HG02623 (cell line): ENCODE results near the gene SEMA3G.

ENCODE experiments used
- ATAC-seq: cut with Tn5 transposase; IDR thresholded peaks from one replicate; pipeline ENCODE4 v1.9.1; 2021; ENCODE audit warnings: moderate library complexity; ENCODE audit not compliant: unreplicated experiment

SEMA3G gene

DNA sequence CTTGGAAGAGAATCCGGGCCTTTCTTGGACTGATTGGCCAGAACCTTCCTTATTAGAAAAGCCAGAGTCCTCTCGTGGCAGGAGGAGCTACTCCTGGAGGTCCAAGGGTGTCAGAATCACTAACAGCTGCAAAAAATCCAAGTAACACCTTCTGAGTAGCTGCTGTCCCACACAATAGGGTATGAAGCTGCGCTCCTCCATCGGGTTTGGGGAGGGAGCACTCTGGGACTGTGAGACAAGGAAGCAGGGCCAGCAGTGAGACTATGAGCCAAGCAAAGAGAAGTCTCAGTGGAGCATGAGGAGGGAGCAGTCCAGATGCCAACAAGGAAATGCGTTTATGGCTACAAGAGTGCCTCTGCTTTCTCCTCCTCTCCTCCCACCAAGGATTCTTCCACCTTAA, 21.7 kb downstream of the SEMA3G start:
- ATAC-seq = no peak

DNA sequence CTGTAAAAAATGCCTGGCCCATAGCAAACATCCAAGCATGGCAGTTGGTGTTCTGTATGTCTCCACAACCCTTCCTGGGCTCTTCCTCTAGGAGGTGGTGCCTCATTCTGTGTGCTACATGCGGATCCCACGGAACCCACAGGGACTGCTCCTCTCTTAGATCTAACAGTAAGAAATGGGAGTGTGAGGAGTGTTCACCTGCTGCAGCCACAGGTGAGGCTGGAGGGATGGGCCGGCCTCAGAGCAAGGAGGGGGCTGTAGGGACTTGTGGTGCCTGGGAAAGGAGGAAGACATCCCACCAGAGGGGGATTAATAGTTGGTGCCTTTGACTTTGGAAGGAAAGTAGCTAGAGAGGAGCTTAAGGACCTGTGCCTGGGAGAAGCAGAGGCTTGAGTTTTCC, 22.2 kb downstream of the SEMA3G start:
- ATAC-seq = no peak

DNA sequence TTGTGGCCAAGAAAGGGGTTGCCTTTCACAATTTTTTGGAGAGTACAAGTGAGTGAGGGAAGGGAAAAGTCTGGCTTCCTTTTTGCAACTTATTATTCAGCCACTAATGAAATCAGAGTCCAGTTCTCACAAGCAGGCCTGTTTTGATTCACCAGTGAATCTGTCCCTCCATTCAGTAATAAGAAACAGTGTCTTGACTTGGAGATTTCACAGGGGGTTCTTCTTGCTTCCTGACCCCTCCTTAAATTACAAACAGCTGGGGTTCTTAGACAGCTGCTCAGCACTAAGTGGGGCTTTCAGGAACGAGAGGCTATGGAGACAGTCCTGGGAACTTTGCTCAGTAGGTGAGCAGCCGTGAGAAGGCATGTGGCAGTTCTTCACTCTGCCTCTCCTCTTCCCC, 24.5 kb downstream of the SEMA3G start:
- no peak for ATAC-seq

DNA sequence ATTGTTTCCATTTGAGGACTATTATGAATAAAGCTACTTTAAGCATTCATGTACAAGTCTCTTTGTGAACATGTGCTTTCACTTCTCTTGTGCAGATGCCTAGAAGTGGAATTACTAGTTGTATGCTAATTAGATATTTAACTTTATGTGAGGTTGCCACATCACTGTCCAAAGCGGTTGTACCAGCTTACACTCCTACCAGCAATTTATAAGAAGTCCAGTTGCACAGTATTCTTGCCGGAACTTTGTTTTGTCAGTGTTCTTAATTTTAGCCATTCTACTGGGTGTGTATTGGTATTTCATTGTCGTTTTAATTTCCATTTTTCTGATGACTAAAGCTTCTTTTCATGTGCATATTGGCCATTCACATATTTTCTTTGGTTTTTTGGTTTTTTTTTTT, 29.1 kb downstream of the SEMA3G start:
- ATAC-seq = no peak

- no peak for ATAC-seq
Observed at GRCh38 chr3:52408466-52408865, 36.4 kb downstream of the SEMA3G start.

DNA sequence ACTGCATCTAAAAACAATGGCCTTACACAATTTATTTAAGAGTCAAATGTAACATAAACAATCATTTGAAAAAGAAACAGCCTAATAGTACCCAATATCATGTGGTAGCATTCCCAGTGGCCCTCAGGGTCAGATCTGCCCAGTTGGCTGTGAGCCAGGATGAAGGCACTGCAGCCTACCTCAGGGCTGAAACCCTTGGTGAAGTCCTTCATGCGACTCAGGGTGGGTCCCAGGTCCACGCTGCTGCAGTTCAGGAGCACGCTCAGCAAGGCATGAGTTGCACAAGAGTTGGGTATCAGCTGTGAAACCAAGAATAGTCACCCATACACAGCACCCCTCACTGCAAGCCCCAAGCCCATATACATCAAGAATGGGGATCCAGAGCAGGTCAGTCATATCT, 37.1 kb downstream of the SEMA3G start:
- ATAC-seq = no peak

DNA sequence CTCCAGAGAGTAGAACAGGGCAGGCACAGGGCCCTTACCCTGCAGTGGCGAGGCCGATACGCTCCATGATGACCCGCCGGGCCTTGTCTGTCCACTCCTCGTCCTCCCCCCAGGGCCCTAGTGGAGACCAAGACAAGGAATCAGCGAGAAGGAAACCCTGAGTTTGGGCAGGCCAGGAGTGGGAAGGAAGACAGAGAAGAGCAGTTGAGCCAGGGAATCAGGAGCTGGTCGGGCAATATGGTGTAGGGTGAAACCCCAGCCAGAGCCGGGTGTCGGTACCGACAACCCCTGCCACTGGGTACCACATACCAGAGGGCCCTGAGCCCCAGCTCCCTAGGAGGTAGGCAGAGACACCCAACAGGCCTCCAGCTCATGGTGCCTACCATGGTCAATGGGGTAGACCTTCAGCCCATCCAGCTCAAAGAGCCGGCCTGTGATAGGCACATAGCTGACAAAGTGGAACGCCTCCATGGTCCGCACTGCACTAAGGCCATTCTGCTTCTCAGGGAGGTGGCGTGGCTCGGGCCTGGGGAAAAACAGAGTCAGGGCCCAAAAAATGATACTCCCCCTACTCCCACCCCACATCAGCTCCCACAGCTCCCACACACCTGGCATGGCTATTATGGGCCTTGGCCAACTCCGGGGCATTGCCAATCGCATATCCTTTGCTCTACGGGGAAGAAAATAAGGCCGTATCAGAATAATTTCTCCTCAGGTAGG, 38.0 kb downstream of the SEMA3G start:
- ATAC-seq = no peak

- ATAC-seq = no peak
Observed at GRCh38 chr3:52406231-52406661, 38.7 kb downstream of the SEMA3G start.

DNA sequence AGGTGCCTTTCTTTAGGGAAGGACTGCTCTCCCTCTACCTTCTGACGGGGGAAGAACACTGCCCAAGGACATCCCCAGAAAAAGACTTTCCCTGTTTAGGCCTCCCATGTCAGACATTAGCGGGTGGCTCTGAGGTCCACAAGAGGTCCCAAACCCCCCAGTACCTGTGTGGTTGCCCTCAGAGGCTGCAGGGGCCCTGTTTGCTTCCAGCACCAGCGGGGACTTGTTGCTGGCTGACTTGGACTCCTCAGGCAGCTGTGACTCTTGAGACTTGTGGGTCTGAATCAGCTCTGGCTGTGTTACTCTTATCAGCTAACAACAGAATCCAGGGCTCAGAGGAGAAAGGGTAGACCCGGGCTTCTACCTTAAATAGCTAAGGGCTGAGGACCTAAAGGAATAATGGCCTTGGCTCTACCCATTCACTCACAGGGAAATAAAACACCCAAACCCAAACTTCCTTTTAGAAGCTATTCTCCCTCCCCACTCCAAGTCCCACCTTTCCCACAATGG, 39.2 kb downstream of the SEMA3G start:
- ATAC-seq = no peak

GRCh38 chr3:52405066-52405465, 39.8 kb downstream of the SEMA3G start:
- no peak for ATAC-seq

- ATAC-seq = no peak
Observed at GRCh38 chr3:52404391-52404790, 40.5 kb downstream of the SEMA3G start.

- no peak for ATAC-seq
Observed at GRCh38 chr3:52403955-52404354, 40.9 kb downstream of the SEMA3G start.

DNA sequence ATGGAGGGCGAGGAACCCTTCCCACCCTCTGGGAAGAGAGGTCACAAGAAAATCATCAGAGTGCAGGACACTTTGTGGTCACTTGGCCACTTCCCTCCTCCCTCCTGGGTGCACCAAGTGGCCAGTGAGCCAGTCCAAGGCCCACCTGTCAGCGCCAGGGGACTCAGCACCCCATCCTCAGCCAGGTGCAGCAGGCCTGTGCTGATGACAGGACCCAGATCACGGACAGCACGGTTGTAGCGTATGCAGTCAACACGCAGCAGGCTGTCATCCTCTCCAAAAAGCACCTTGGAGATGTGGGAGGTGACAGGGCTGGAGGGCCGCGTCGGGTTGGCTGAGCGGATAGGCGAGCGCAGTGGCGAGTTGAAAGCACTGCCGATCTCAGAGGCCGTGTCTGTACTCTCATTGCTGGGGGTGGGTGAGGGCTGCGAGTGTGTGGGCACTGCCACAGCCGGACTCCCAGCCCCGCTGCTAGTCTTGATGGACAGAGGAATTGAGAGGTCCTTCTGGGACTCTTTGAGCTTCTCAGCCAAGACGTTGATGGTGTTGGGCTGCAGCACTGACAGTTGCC, 41.5 kb downstream of the SEMA3G start:
- ATAC-seq = no peak

DNA sequence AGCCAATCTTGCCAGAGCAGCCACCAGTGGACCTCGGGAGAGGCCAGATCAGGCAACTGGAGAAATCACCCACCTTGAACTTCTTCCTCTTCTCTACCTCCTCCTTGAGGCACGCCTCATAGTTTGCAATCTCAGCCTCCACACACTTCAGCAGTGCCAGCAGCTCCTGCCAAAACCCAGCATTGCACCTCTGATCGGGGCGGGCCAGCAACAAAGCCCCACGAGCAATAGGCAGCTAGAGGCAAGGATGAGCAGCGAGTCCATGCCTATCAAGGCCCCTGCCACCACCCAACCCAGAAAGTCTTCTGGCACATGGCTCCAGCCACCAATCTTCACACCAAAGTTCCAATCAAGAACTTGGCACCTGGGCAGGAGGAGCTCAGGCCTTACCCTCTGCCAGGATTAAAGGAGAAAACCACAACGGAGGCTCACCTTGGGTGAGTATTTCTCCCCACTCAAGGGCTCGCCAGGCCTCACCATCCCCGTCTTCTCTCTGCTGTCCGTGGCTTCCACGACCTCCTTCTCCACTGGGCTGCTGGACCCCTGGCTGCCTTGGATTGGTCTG, 42.1 kb downstream of the SEMA3G start:
- ATAC-seq = no peak

DNA sequence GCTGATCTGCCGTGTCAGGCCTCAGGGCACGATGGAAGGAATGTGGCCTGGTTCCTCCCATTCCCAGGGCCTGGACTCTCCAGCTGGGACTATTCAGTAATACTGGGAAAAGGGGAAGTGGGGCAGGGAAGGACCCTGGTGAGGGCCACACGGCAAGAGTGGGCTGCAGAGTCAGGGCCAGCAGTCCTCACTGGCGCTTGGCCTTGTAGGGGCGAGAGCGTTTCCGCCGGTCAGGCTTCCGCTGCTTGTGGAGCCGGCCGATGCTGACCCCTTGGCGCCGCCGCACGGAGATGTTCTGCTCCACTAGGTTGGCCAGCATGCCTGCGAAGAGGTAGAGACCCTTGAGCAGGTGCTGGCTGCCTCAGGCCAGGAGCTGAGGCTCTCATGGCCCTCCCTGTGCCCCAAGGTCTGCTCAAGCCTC, 42.8 kb downstream of the SEMA3G start:
- no peak for ATAC-seq

GRCh38 chr3:52401551-52401950, 43.4 kb downstream of the SEMA3G start:
- ATAC-seq = no peak

GRCh38 chr3:52401021-52401420, 43.9 kb downstream of the SEMA3G start:
- no peak for ATAC-seq

- no peak for ATAC-seq
Observed at GRCh38 chr3:52400275-52400793, 44.6 kb downstream of the SEMA3G start.

DNA sequence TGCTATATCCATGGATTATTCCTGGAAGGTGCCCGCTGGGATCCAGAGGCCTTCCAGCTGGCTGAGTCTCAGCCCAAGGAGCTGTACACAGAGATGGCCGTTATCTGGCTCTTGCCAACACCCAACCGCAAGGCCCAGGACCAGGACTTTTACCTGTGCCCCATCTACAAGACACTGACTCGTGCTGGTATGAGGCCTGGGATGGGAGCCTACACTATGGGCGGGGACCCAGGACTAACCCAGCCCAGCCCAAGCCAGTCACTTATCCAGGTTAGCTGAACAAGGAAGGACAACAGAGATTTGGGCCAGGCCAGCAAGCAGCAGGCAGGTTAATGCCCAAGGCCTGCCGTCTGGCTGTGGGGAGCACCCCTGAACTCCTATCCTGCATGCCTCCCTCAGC, 45.3 kb downstream of the SEMA3G start:
- ATAC-seq = no peak

DNA sequence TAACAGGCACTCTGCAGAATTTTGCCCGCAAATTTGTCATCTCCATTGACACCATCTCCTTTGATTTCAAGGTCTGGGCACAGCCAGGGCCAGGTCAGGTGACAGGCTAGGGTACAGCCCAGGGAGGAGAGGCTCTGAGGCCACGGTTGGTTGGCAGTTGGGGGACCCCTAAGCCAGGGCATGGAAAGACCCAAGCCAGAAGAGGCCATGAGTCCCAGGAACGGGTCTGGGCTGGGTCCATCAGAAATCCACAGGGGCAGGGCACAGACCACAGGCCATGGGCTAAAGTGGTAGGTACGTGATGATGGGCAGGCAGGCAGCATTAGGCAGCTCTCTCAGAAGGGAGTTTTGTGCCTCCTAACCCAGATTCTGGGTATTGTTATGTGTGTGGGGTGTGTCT, 45.8 kb downstream of the SEMA3G start:
- ATAC-seq = no peak

- ATAC-seq = no peak
Observed at GRCh38 chr3:52398670-52399081, 46.2 kb downstream of the SEMA3G start.
